ENCODE results near the gene GLP2R. TPM values are rescaled to one million over a fixed set of nuclear protein-coding genes. Genes with fewer than 3 reads are reported as not detected.

GLP2R gene
- total and polyA plus RNA-seq, 2 of the 8 experiments (the other 6 are each of a cell fraction or from before 2014, with no cell fraction given) = not detected

DNA sequence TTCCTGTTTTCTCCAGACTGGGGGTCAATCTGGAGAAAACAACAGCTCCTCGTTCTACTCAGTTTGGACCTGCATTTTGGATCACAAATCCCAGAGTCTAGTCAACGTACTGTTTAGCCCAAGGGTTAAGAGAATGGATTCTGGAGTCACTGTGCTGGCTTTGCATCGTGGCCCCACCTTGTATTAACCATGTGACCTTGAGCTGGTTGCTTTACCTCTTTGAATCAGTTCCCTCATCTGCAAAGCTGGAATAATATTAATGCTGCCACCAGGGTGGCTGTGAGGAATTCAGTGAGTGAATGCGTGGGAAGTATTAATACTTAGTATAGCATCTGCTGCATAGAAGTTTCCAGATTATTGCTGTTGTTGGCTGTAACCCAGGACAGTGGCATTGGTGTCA lies 23.0 kb upstream of the GLP2R start (continued):
- TF ChIP-seq CEBPB (IDR thresholded peaks at IDR 0.05; ENCODE audit: low read depth, low read length) (no peak), ZNF274 (IDR thresholded peaks at IDR 0.05; ENCODE audit: borderline replicate concordance, extremely low read depth, low read length) (no peak), HDAC2 (IDR thresholded peaks at IDR 0.05; ENCODE audit: borderline replicate concordance in 1 of 2, low read depth in 2 of 2, low read length in 2 of 2) (no peak)

Measured in H1 (cell line).